Lung (tissue), 12 donors: Measurements from ENCODE around the gene KIFC3. TPM values are rescaled to one million over a fixed set of nuclear protein-coding genes. Genes with fewer than 3 reads are reported as not detected.
"Not testable (repeated sequence)": the region's sequence is repeated elsewhere in the genome, so short reads cannot be mapped to it uniquely, and the experiment has no call there.

ENCODE experiments used
- ATAC-seq: fragments of 200-7000 bp; cut with Tn5 transposase; one replicate; pipeline ENCODE4 v1.9.1; 2020; ENCODE audit warnings: moderate number of reproducible peaks; ENCODE audit not compliant: insufficient read depth, low FRiP score
- DNase-seq, 3 donors: peaks; one replicate each; pipeline ENCODE4 v3.0.0-alpha.2; 2013 to 2017
- H3K27ac ChIP-seq, 2 donors: one replicate each; pipeline ENCODE4 v1.5.1; 2013; ENCODE audit warnings: mild to moderate bottlenecking in 2 of 2, moderate library complexity in 2 of 2, control low read depth in 1 of 2, inconsistent platforms in 1 of 2, low read depth in 1 of 2, low read length in 1 of 2
- H3K27me3 ChIP-seq, 3 donors: one replicate each; pipeline ENCODE4 v1.5.1; 2013; ENCODE audit warnings: low read length in 2 of 3; ENCODE audit not compliant: control insufficient read depth in 3 of 3, insufficient read depth in 3 of 3
- H3K36me3 ChIP-seq, 4 donors: one replicate each; pipeline ENCODE4 v1.5.1; 2013; ENCODE audit warnings: low read length in 4 of 4, mild to moderate bottlenecking in 1 of 4, moderate library complexity in 1 of 4; ENCODE audit not compliant: control insufficient read depth in 4 of 4, insufficient read depth in 4 of 4
- H3K4me1 ChIP-seq, 5 donors: one replicate each; pipeline ENCODE4 v1.5.1; 2013; ENCODE audit warnings: low read length in 5 of 5, mild to moderate bottlenecking in 2 of 5, moderate library complexity in 1 of 5; ENCODE audit not compliant: control insufficient read depth in 5 of 5, insufficient read depth in 5 of 5
- H3K4me3 ChIP-seq: one replicate; pipeline ENCODE4 v1.5.1; 2013; ENCODE audit warnings: mild to moderate bottlenecking, control low read depth, moderate library complexity
- H3K9ac ChIP-seq, 2 donors: one replicate each; pipeline ENCODE4 v1.5.1; 2013; ENCODE audit warnings: low read length in 2 of 2, control low read depth in 1 of 2; ENCODE audit not compliant: insufficient read depth in 1 of 2
- H3K9me3 ChIP-seq, 4 donors: one replicate each; pipeline ENCODE4 v1.5.1; 2013; ENCODE audit warnings: low read length in 3 of 4, mild to moderate bottlenecking in 1 of 4, moderate library complexity in 1 of 4; ENCODE audit not compliant: control insufficient read depth in 4 of 4, insufficient read depth in 3 of 4
- WGBS, 2 donors: extraction: QIAGEN DNeasy Blood & Tissue Kit; methylation state at CpG; one replicate each; pipeline ENCODE4 v1.1.7; 2013; 5-methylcytosine and 5-hydroxymethylcytosine counted together
- polyA plus RNA-seq, 2 donors: library from polyadenylated mRNA; stranded (reverse); fragments of 200-250 nt; gene quantifications; one replicate each; pipeline ENCODE4 v1.2.1, GENCODE V29; 2013
- total RNA-seq, 2 donors: library from RNA; depleted of rRNA in 1 of 2; stranded (reverse); fragments of >200 nt in 1 of 2; gene quantifications; one replicate each; pipeline ENCODE4 v1.2.1, GENCODE V29; 2014 to 2021
- TF ChIP-seq, protein P1 (sequence below): IDR thresholded peaks from 2 replicates; pipeline ENCODE4 v1.5.1; 2012; ENCODE audit warnings: mild to moderate bottlenecking; ENCODE audit errors: control extremely low read depth, extremely low read depth
- donor health status: control.
- donor health status: control.
- donor health status: Bipolar disorder and iron deficiency.
- donor health status: healthy.
- donor health status: DM: yes; HTN: yes; CAD: no.

The KIFC3 gene
- total and polyA plus RNA-seq, 4 donors: 65.9 to 137 (median 89.5) TPM

DNA sequence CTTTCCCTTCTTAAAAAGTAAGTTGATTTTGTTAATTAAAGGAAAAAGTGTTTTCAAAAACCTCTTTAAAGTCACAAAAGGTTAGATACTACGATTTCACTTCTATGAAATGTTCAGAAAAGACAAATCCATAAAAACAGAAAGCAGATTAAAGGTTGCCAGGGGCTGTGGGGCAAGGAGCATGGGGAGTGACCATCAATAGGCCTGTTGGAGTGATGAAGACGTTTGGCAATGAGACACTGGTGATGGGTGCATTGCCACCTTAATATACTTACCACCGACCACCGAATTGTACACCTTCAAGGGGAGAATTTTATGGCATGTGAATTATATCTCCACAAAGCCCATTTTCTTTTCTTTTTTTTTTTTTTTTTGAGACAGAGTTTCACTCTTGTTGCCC is 19.2 kb downstream of the KIFC3 start:
- no peaks in the 10 kb centered on the region for H3K9me3 ChIP-seq
- H3K36me3 ChIP-seq: peaks cover 0 to 41% (median 18%) of the 10 kb centered on the region in 4 donors
- H3K4me1 ChIP-seq: peaks cover 0 to 22% (median 9%) of the 10 kb centered on the region in 5 donors
- TF ChIP-seq, protein P1, sequence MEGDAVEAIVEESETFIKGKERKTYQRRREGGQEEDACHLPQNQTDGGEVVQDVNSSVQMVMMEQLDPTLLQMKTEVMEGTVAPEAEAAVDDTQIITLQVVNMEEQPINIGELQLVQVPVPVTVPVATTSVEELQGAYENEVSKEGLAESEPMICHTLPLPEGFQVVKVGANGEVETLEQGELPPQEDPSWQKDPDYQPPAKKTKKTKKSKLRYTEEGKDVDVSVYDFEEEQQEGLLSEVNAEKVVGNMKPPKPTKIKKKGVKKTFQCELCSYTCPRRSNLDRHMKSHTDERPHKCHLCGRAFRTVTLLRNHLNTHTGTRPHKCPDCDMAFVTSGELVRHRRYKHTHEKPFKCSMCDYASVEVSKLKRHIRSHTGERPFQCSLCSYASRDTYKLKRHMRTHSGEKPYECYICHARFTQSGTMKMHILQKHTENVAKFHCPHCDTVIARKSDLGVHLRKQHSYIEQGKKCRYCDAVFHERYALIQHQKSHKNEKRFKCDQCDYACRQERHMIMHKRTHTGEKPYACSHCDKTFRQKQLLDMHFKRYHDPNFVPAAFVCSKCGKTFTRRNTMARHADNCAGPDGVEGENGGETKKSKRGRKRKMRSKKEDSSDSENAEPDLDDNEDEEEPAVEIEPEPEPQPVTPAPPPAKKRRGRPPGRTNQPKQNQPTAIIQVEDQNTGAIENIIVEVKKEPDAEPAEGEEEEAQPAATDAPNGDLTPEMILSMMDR: no peak
- ATAC-seq: no peak
- H3K9ac ChIP-seq: no peak overlapping the region
- H3K4me3 ChIP-seq: no peak overlapping the region
- no peak overlapping the region for H3K27ac ChIP-seq
- H3K27me3 ChIP-seq: no peaks in the 10 kb centered on the region
- DNase-seq: no peak
- 84 to 91% methylated on average over 4 of the region's 4 CpGs for WGBS, 2 donors

DNA sequence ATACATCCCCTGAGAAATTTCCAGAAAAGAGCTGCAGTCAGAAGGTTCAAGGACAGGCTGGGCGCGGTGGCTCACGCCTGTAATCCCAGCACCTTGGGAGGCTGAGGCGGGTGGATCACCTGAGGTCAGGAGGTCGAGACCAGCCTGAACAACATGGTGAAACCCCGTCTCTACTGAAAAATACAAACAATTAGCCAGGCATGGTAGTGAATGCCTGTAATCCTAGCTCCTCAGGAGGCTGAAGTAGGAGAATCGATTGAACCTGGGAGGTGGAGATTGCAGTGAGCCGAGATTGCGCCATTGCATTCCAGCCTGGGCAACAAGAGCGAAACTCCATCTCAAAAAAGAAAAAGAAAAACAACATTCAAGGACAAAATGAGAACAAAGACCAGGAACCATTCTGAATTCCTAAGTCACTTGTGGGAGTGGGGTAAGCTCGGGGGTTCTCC is 19.7 kb downstream of the KIFC3 start:
- not testable (repeated sequence) for H3K4me3 ChIP-seq, H3K9me3 ChIP-seq, H3K27me3 ChIP-seq, DNase-seq, ATAC-seq, H3K9ac ChIP-seq
- WGBS, 2 donors: 77 to 92% methylated on average over 11 of the region's 11 CpGs
- Histone ChIP-seq H3K27ac (peak overlapping the region in 1 of 2 donors; percentile 37), H3K4me1 (peaks cover 0 to 17% (median 7%) of the 10 kb centered on the region in 5 donors), H3K36me3 (peaks cover 0 to 37% (median 18%) of the 10 kb centered on the region in 4 donors)

DNA sequence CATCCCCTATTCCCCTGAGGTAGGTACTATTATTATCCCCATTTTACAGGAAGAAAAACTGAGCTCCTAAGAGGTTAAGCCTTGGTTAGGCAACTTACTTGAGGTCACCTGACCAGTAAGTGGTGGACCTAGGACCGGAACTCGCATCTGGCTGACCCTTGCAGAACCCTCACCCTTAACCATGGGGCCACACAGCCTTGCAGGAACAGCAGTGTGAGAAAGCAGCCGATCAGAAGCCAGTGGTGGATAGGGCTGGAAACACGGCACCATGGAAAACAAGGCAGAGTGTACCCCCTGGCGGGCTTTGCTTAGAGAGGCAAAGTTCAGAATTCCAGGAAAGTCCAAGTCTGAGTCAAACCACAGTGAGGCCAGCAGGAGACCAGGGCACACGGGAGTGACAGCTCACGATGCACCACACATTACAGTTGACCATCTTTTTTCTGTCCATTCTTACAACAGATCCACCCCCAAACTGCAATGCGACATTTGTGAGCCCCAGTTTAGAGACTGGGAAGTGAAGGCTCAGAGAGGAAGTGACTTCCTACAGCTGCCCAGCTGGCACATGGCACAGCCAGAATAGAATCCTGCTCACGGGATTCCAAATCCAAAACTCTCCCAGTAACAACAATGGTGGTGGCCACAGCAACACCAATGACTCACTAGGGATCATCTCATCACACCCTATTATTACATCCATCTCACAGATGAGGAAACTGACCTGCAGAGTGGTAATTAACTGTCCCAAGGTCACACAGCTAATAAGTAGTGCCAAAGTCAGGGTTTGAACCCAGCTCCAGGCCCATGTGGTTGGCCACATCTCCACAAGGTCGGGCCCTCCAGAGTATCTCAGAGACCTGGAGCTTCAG is 20.3 kb downstream of the KIFC3 start:
- no peaks in the 10 kb centered on the region for H3K27me3 ChIP-seq
- H3K4me1 ChIP-seq: peaks cover 0 to 10% (median 5%) of the 10 kb centered on the region in 5 donors
- H3K27ac ChIP-seq: peak overlapping the region in 1 of 2 donors; percentile 37
- no peak for DNase-seq
- 87 to 91% methylated on average over 10 of the region's 10 CpGs for WGBS, 2 donors
- ATAC-seq: no peak
- H3K36me3 ChIP-seq: peaks cover 0 to 31% (median 18%) of the 10 kb centered on the region in 4 donors
- H3K4me3 ChIP-seq: no peak overlapping the region
- TF ChIP-seq, protein P1: no peak
- no peaks in the 10 kb centered on the region for H3K9me3 ChIP-seq
- H3K9ac ChIP-seq: no peak overlapping the region

DNA sequence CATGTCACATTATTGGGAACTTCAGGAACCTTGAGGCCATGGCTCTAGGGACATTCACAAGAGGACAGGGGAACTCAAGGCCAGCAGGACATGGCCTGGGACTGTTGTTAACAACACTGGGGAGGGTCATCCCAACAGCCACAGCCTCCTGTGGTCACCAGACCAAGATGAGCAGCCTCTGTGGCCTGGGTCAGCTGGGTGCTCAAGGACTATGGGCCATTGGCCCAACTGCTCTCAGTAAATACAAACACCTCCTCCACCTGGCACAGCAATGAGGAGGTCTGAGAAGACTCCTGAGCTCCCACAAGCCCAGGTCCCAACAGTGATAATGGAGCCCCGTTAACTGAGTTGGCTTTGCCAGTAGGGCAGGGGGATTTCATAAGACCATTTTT is 20.9 kb downstream of the KIFC3 start:
- Histone ChIP-seq H3K27me3 (no peaks in the 10 kb centered on the region), H3K4me1 (peaks cover 0 to 4% (median 3%) of the 10 kb centered on the region in 5 donors), H3K4me3 (no peak overlapping the region), H3K9ac (no peak overlapping the region), H3K9me3 (no peaks in the 10 kb centered on the region), H3K27ac (peak overlapping the region in 1 of 2 donors; percentile 37), H3K36me3 (peaks cover 0 to 31% (median 18%) of the 10 kb centered on the region in 4 donors)
- 47 to 84% methylated on average over 1 of the region's 1 CpG for WGBS, 2 donors
- DNase-seq (no peak), ATAC-seq (no peak)
- TF ChIP-seq, protein P1: no peak

DNA sequence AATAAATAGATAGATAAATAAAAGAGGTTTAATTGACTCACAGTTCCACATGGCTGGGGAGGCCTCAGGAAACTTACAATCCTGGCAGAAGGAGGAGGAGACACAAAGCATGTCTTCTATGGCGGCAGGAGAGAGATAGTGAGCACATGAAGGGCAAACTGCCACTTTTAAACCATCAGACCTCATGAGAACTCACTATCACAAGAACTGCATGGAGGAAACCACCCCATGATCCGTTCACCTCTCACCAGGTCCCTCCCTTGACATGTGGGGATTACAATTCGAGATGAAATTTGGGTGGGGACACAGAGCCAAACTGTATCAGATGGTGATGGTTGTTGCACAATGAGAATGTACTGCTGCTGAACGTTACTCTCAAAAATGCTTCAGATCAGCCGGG is 22.5 kb downstream of the KIFC3 start:
- 83 to 92% methylated on average over 5 of the region's 5 CpGs for WGBS, 2 donors
- H3K27me3 ChIP-seq, H3K4me1 ChIP-seq, DNase-seq, ATAC-seq, H3K9me3 ChIP-seq, H3K4me3 ChIP-seq, H3K27ac ChIP-seq, H3K9ac ChIP-seq: not testable (repeated sequence)
- H3K36me3 ChIP-seq: peaks cover 0 to 31% (median 15%) of the 10 kb centered on the region in 4 donors
